GM18519 (cell line): ENCODE data around the gene RNF224.

Source experiments
- ATAC-seq: cut with Tn5 transposase; IDR thresholded peaks from one replicate; pipeline ENCODE4 v1.9.1; 2021; ENCODE audit warnings: mild to moderate bottlenecking, moderate library complexity; ENCODE audit not compliant: unreplicated experiment, low FRiP score

The RNF224 gene

GRCh38 chr9:137227054-137227852 lies at the start of gene RNF224:
RNF224 (plus strand) TSS chr9:137227502; CDS start chr9:137228336, 834 bp downstream.
- ATAC-seq: no peak

- no peak for ATAC-seq
These were observed 48.9 kb upstream of the RNF224 start for GRCh38 chr9:137178201-137178938.

- no peak for ATAC-seq
These were observed 48.2 kb upstream of the RNF224 start for GRCh38 chr9:137178939-137179630.

- ATAC-seq: no peak
These were observed 47.5 kb upstream of the RNF224 start for GRCh38 chr9:137179761-137180160.

GRCh38 chr9:137180491-137180890 lies 46.8 kb upstream of the RNF224 start:
- ATAC-seq: no peak

GRCh38 chr9:137181680-137182079 lies 45.6 kb upstream of the RNF224 start:
- ATAC-seq: no peak

GRCh38 chr9:137182836-137183235 lies 44.5 kb upstream of the RNF224 start:
- no peak for ATAC-seq

- no peak for ATAC-seq
These were observed 43.2 kb upstream of the RNF224 start for GRCh38 chr9:137183980-137184595.

- no peak for ATAC-seq
These were observed 42.2 kb upstream of the RNF224 start for GRCh38 chr9:137184881-137185660.

- ATAC-seq: no peak
These were observed 41.4 kb upstream of the RNF224 start for GRCh38 chr9:137185921-137186320.

- ATAC-seq: no peak
These were observed 40.9 kb upstream of the RNF224 start for GRCh38 chr9:137186385-137186784.

- ATAC-seq: no peak
These were observed 39.9 kb upstream of the RNF224 start for GRCh38 chr9:137187386-137187785.

GRCh38 chr9:137188086-137188489 lies 39.2 kb upstream of the RNF224 start:
- no peak for ATAC-seq

GRCh38 chr9:137188490-137189296 lies 38.6 kb upstream of the RNF224 start, which contains the start of the genes ANAPC2 and SSNA1:
ANAPC2 (minus strand) TSS chr9:137188560; CDS start chr9:137188532, 28 bp downstream.
SSNA1 (plus strand) TSS chr9:137188676; CDS start chr9:137188727, 51 bp downstream.
- peak; percentile 61 for ATAC-seq

GRCh38 chr9:137189297-137190295 lies 37.7 kb upstream of the RNF224 start:
- no peak for ATAC-seq

- ATAC-seq: no peak
These were observed 36.9 kb upstream of the RNF224 start for GRCh38 chr9:137190315-137190856.

- no peak for ATAC-seq
These were observed 36.1 kb upstream of the RNF224 start for GRCh38 chr9:137191245-137191644.
